Measurements from ENCODE around the gene FAM20A. TPM values are rescaled to one million over a fixed set of nuclear protein-coding genes. Genes with fewer than 3 reads are reported as not detected.
"Not testable (repeated sequence)": the region's sequence is repeated elsewhere in the genome, so short reads cannot be mapped to it uniquely, and the experiment has no call there.

Gene FAM20A
- total RNA-seq, 1 experiment from 2014 or later, result not detected

- DNase-seq, result no peak
- Histone ChIP-seq H4K20me1 (ENCODE audit: insufficient read depth) (peaks cover 4% of the 10 kb centered on the region; the same call in 1 of the 2 replicates), H3K4me2 (no peak overlapping the region), H3K27ac (no peak overlapping the region), H3K36me3 (ENCODE audit: low read depth) (peaks cover 36% of the 10 kb centered on the region), H3K4me1 (replicated peaks; ENCODE audit: insufficient read depth) (no peaks in the 10 kb centered on the region), H3F3A (ENCODE audit: insufficient read depth, low read depth) (no peaks in the 10 kb centered on the region), H3K9me3 (ENCODE audit: insufficient read depth, low read depth) (no peaks in the 10 kb centered on the region; the same call in 1 of the 2 replicates), H3K4me3 (no peak overlapping the region), H3K9me2 (ENCODE audit: insufficient read depth) (no peaks in the 10 kb centered on the region), H3K79me2 (ENCODE audit: low read depth) (peaks cover 27% of the 10 kb centered on the region), H2AFZ (no peak overlapping the region), H3K27me3 (ENCODE audit: insufficient read depth, low read depth) (no peaks in the 10 kb centered on the region)
- BruUV-seq (replicated peaks), result no TSS peak
- intact Hi-C loops (cut with micrococcal nuclease; ENCODE audit: unreplicated experiment), result no loop called here
- ChIA-PET CTCF (no interaction called here), POLR2A (ENCODE audit: unreplicated experiment) (no interaction called here)
- TF ChIP-seq, protein P1, sequence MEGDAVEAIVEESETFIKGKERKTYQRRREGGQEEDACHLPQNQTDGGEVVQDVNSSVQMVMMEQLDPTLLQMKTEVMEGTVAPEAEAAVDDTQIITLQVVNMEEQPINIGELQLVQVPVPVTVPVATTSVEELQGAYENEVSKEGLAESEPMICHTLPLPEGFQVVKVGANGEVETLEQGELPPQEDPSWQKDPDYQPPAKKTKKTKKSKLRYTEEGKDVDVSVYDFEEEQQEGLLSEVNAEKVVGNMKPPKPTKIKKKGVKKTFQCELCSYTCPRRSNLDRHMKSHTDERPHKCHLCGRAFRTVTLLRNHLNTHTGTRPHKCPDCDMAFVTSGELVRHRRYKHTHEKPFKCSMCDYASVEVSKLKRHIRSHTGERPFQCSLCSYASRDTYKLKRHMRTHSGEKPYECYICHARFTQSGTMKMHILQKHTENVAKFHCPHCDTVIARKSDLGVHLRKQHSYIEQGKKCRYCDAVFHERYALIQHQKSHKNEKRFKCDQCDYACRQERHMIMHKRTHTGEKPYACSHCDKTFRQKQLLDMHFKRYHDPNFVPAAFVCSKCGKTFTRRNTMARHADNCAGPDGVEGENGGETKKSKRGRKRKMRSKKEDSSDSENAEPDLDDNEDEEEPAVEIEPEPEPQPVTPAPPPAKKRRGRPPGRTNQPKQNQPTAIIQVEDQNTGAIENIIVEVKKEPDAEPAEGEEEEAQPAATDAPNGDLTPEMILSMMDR (conservative IDR thresholded peaks at IDR 0.05), result no peak
- no peak for TF ChIP-seq EZH2 (IDR thresholded peaks at IDR 0.05; ENCODE audit: low read depth)
These were observed 81.3 kb downstream of the FAM20A start for GRCh38 chr17:68519911-68520310.

DNA sequence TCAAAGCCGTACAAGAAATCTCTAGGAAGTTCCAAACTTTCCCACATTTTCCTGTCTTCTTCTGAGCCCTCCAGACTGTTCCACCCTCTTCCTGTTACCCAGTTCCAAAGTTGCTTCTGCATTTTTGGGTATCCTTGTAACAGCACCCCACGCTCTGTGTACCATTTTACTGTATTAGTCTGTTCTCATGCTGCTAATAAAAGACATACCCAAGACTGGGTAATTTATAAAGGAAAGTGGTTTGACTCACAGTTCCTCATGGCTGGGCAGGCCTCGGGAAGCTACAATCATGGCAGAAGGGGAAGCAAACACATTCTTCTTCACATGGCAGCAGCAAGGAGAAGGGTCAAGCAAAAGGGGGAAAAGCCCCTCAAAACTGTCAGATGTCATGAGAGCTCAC, 82.1 kb downstream of the FAM20A start:
- peaks cover 29% of the 10 kb centered on the region; the same call in 1 of the 2 replicates for H3K36me3 ChIP-seq (ENCODE audit: low read depth)
- CTCF ChIA-PET; DNase-seq; H3K9me3 ChIP-seq (ENCODE audit: insufficient read depth, low read depth); intact Hi-C loops (cut with micrococcal nuclease; ENCODE audit: unreplicated experiment); H3K4me1 ChIP-seq (replicated peaks; ENCODE audit: insufficient read depth); H3K4me2 ChIP-seq; H3K4me3 ChIP-seq; H3K9me2 ChIP-seq (ENCODE audit: insufficient read depth); POLR2A ChIA-PET (ENCODE audit: unreplicated experiment); H3K27ac ChIP-seq; BruUV-seq (replicated peaks); H3K27me3 ChIP-seq (ENCODE audit: insufficient read depth, low read depth); H3F3A ChIP-seq (ENCODE audit: insufficient read depth, low read depth); H2AFZ ChIP-seq: not testable (repeated sequence)
- peaks cover 12% of the 10 kb centered on the region for H4K20me1 ChIP-seq (ENCODE audit: insufficient read depth)
- H3K79me2 ChIP-seq (ENCODE audit: low read depth), result peaks cover 35% of the 10 kb centered on the region

DNA sequence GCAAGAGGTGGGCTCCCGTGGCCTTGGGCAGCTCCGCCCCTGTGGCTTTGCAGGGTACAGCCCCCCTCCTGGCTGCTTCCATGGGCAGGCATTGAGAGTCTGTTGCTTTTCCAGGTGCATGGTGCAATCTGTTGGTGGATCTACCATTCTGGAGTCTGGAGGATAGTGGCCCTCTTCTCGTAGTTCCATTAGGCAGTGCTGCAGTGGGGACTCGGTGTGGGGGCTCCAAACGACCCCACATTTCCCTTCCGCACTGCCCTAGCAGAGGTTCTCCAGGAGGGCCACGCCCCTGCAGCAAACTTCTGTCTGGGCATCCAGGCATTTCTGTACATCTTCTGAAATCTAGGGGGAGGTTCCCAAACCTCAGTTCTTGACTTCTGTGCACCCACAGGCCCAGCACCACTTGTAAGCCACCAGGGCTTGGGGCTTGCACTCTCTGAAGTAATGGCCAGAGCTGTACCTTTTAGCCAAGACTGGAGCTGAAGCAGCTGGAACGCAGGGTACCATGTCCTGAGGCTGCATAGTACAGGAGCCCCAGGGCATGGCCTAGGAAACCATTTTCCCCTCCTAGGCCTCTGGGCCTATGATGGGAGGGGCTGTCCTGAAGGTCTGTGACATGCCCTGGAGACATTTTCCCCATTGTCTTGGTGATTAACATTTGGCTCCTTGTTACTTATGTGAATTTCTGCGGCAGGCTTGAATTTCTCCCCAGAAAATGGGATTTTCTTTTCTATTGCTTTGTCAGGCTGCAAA, 82.9 kb downstream of the FAM20A start:
- Histone ChIP-seq H4K20me1 (ENCODE audit: insufficient read depth) (peaks cover 17% of the 10 kb centered on the region), H3F3A (ENCODE audit: insufficient read depth, low read depth) (no peaks in the 10 kb centered on the region), H3K9me2 (ENCODE audit: insufficient read depth) (no peaks in the 10 kb centered on the region), H2AFZ (no peak overlapping the region), H3K4me2 (no peak overlapping the region), H3K27me3 (ENCODE audit: insufficient read depth, low read depth) (no peaks in the 10 kb centered on the region), H3K4me3 (no peak overlapping the region), H3K79me2 (ENCODE audit: low read depth) (peaks cover 43% of the 10 kb centered on the region), H3K36me3 (ENCODE audit: low read depth) (peaks cover 29% of the 10 kb centered on the region; the same call in 1 of the 2 replicates), H3K4me1 (replicated peaks; ENCODE audit: insufficient read depth) (peaks cover 15% of the 10 kb centered on the region), H3K9me3 (ENCODE audit: insufficient read depth, low read depth) (no peaks in the 10 kb centered on the region), H3K27ac (no peak overlapping the region)
- CTCF ChIA-PET, result no interaction called here
- intact Hi-C loops (cut with micrococcal nuclease; ENCODE audit: unreplicated experiment), result no loop called here
- no TSS peak for BruUV-seq (replicated peaks)
- TF ChIP-seq, protein P1 (conservative IDR thresholded peaks at IDR 0.05), result no peak
- no peak for TF ChIP-seq EZH2 (IDR thresholded peaks at IDR 0.05; ENCODE audit: low read depth)
- POLR2A ChIA-PET (ENCODE audit: unreplicated experiment), result no interaction called here
- DNase-seq, result no peak

- BruUV-seq (replicated peaks); H3K4me3 ChIP-seq; H2AFZ ChIP-seq; H3K27me3 ChIP-seq (ENCODE audit: insufficient read depth, low read depth); H3K9me3 ChIP-seq (ENCODE audit: insufficient read depth, low read depth); H3F3A ChIP-seq (ENCODE audit: insufficient read depth, low read depth); POLR2A ChIA-PET (ENCODE audit: unreplicated experiment); DNase-seq; intact Hi-C loops (cut with micrococcal nuclease; ENCODE audit: unreplicated experiment); H3K27ac ChIP-seq; CTCF ChIA-PET; H3K9me2 ChIP-seq (ENCODE audit: insufficient read depth); H3K4me2 ChIP-seq: not testable (repeated sequence)
- peaks cover 17% of the 10 kb centered on the region for H4K20me1 ChIP-seq (ENCODE audit: insufficient read depth)
- peaks cover 15% of the 10 kb centered on the region for H3K4me1 ChIP-seq (replicated peaks; ENCODE audit: insufficient read depth)
- peaks cover 23% of the 10 kb centered on the region; the same call in 1 of the 2 replicates for H3K36me3 ChIP-seq (ENCODE audit: low read depth)
- peaks cover 50% of the 10 kb centered on the region for H3K79me2 ChIP-seq (ENCODE audit: low read depth)
These were observed 83.6 kb downstream of the FAM20A start for GRCh38 chr17:68517605-68518004.

Data from PC-9 (cell line).